Measurements from ENCODE around the gene SNX25. TPM values are rescaled to one million over a fixed set of nuclear protein-coding genes. Genes with fewer than 3 reads are reported as not detected.

Gene SNX25
- total RNA-seq, 2 experiments from 2014 or later, result 18.9 to 21.6 TPM

DNA sequence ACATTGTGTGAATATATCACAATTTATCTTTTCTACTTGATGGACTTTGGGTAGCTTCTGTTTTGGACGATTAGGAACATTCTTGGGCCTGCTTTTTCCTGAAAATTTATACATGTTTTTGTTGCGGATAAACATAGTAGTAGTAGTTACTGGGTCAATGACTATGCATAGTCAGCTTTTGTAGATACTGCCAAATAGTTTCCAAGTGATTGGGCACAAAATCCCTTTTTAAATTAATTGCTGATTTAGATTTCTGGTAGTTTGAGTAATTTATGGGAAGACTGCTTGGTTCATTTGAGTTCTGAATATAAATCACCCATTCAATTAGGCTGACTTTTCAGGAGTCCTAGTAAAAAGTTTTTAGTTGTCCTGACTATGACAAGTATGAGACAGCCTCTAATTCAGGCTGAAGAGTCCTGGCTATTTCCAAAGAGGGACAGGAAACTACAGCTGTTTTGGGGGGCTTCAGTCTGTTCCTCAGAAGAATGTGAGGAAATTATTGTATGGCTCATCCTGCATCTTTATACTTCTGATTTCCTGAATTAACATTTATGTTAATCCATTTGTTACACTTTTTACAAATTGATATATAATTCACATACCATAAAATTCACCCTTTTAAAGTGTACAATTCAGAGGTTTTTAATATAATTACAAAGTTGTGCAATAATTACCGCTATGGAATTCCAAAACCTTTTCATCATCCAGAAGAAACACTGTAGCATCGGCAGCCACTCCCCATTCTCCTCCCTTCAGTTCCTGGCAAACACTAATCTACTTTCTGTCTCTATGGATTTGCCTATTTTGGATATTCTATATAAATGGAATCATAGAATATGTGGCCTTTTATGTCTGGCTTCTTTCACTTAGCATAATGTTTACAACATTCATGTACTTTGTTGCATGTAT is 172.1 kb downstream of the SNX25 start:
- ChIA-PET CTCF (no interaction called here), POLR2A (no interaction called here)
- H3K4me3 Mint-ChIP-seq, result no peak overlapping the region
- no peak for DNase-seq
- intact Hi-C loops (cut with micrococcal nuclease), result no loop called here
- peaks cover 6% of the 10 kb centered on the region for H3K36me3 Mint-ChIP-seq
- H3K4me1 Mint-ChIP-seq (ENCODE audit: low read depth), result peaks cover 9% of the 10 kb centered on the region
- no peak overlapping the region for H3K27ac Mint-ChIP-seq
- no peaks in the 10 kb centered on the region for H3K27me3 Mint-ChIP-seq
- peaks cover 7% of the 10 kb centered on the region for H3K9me3 Mint-ChIP-seq

GRCh38 chr4:185382754-185383153 is 173.4 kb downstream of the SNX25 start:
- CTCF ChIA-PET, result no interaction called here

GRCh38 chr4:185383451-185383850 is 174.1 kb downstream of the SNX25 start:
- Mint-ChIP-seq H3K36me3 (peaks cover 6% of the 10 kb centered on the region), H3K4me1 (ENCODE audit: low read depth) (peaks cover 9% of the 10 kb centered on the region), H3K27ac (no peak overlapping the region), H3K9me3 (peaks cover 7% of the 10 kb centered on the region), H3K27me3 (no peaks in the 10 kb centered on the region), H3K4me3 (no peak overlapping the region)
- no peak for DNase-seq
- intact Hi-C loops (cut with micrococcal nuclease), result no loop called here
- ChIA-PET POLR2A (interaction anchor here (0.7 kb wide), 1 partner anchor 11 kb away, joined by 3 read pairs; no protein-coding TSS in a partner anchor), CTCF (no interaction called here)

More at GRCh38 chr4:185382754-185383153, 173.4 kb downstream of the SNX25 start:
- POLR2A ChIA-PET, result no interaction called here
- peaks cover 7% of the 10 kb centered on the region for H3K9me3 Mint-ChIP-seq
- no peaks in the 10 kb centered on the region for H3K27me3 Mint-ChIP-seq
- no peak overlapping the region for H3K27ac Mint-ChIP-seq
- peaks cover 9% of the 10 kb centered on the region for H3K4me1 Mint-ChIP-seq (ENCODE audit: low read depth)
- H3K36me3 Mint-ChIP-seq, result peaks cover 6% of the 10 kb centered on the region
- no peak overlapping the region for H3K4me3 Mint-ChIP-seq
- intact Hi-C loops (cut with micrococcal nuclease), result no loop called here
- DNase-seq, result no peak

DNA sequence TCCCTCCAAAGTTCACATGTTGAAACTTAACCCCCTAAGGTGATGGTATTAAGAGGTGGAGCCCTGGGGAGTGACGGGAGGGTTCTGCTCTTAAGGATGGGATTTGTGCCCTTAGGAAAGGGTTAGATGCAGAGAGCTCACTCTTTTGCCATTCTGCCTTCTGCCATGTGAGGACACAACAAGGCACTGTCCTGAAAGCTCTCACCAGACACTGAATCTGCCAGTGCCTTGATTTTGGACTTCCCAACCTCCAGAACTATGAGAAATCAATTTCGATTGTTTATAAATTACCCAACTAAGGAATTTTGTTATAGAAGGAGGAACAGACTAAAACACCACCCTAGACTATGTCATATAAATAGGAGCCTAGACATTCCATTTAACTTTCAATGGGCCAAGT is 174.7 kb downstream of the SNX25 start:
- Mint-ChIP-seq H3K27ac (no peak overlapping the region), H3K27me3 (no peaks in the 10 kb centered on the region), H3K9me3 (peaks cover 7% of the 10 kb centered on the region), H3K4me1 (ENCODE audit: low read depth) (peaks cover 9% of the 10 kb centered on the region), H3K4me3 (no peak overlapping the region), H3K36me3 (peaks cover 6% of the 10 kb centered on the region)
- POLR2A ChIA-PET, result interaction anchor here (0.7 kb wide), 1 partner anchor 11 kb away, joined by 3 read pairs; no protein-coding TSS in a partner anchor
- intact Hi-C loops (cut with micrococcal nuclease), result no loop called here
- CTCF ChIA-PET, result no interaction called here
- DNase-seq, result no peak

DNA sequence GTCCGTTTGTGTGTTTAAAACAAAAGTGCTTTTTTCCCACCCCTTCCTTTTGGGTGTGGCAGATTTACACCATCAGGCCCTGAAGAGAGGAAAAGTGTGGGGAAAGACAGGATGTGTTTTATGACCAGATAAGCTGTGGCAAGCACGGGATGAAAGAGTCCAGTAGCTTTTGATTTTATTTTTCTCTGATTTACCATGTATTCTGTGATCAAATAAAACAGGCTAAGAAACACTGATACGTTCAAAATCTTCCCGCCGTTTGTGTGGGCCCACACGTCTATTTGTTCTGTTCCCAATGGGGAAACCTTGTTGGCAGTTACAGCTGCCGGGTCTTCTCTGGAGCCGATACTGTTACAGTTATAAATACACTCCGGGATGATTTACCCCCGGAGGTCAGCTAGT is 175.5 kb downstream of the SNX25 start:
- intact Hi-C loops (cut with micrococcal nuclease), result no loop called here
- H3K36me3 Mint-ChIP-seq, result peaks cover 6% of the 10 kb centered on the region
- ChIA-PET CTCF (no interaction called here), POLR2A (no interaction called here)
- DNase-seq, result no peak
- H3K4me3 Mint-ChIP-seq, result no peak overlapping the region
- no peaks in the 10 kb centered on the region for H3K27me3 Mint-ChIP-seq
- no peak overlapping the region for H3K27ac Mint-ChIP-seq
- H3K9me3 Mint-ChIP-seq, result peaks cover 7% of the 10 kb centered on the region
- H3K4me1 Mint-ChIP-seq (ENCODE audit: low read depth), result peaks cover 9% of the 10 kb centered on the region

- intact Hi-C loops (cut with micrococcal nuclease), result no loop called here
- H3K36me3 Mint-ChIP-seq, result no peaks in the 10 kb centered on the region
- POLR2A ChIA-PET, result interaction anchor here (1.0 kb wide), 1 partner anchor 9 kb away, joined by 3 read pairs; the partner anchor contains the start of gene ANKRD37
- no peak overlapping the region for H3K27ac Mint-ChIP-seq
- peaks cover 9% of the 10 kb centered on the region for H3K4me1 Mint-ChIP-seq (ENCODE audit: low read depth)
- CTCF ChIA-PET, result interaction anchor here (1.2 kb wide), 1 partner anchor 253 kb away, joined by 4 read pairs; no protein-coding TSS in a partner anchor
- no peaks in the 10 kb centered on the region for H3K27me3 Mint-ChIP-seq
- H3K9me3 Mint-ChIP-seq, result no peaks in the 10 kb centered on the region
- H3K4me3 Mint-ChIP-seq, result no peak overlapping the region
- DNase-seq, result no peak
Observed at GRCh38 chr4:185387957-185388356, 178.6 kb downstream of the SNX25 start.

- Mint-ChIP-seq H3K27ac (no peak overlapping the region), H3K4me1 (ENCODE audit: low read depth) (peaks cover 14% of the 10 kb centered on the region)
Observed at GRCh38 chr4:185390941-185391340, 181.5 kb downstream of the SNX25 start.

DNA sequence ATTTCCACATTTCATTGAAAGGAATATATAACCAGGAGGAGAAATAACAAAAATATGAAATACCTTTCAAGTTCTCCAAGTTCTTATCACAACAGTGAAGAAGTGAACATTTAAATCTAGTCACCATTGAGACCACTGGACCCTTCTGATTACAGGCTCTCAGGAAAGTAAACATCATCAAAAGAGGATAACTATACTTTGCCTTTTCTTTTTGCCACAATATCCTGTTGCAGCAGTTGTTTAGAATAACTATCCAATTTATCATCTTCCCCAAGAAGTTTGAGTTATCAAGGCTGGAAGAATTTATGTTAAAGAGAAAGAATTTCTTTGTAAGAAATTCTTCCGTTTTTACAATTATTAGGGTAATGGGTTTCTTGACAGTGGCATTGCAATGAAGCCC is 182.8 kb downstream of the SNX25 start:
- H3K36me3 Mint-ChIP-seq, result no peaks in the 10 kb centered on the region
- intact Hi-C loops (cut with micrococcal nuclease), result loop anchor here (10.0 kb wide), 2 partner anchors 567 to 1887 kb away; partner anchors contain the start of genes ACSL1 and ING2
- H3K27ac Mint-ChIP-seq, result no peak overlapping the region
- CTCF ChIA-PET, result no interaction called here
- DNase-seq, result no peak
- H3K9me3 Mint-ChIP-seq, result no peaks in the 10 kb centered on the region
- peaks cover 17% of the 10 kb centered on the region for H3K4me1 Mint-ChIP-seq (ENCODE audit: low read depth)
- POLR2A ChIA-PET, result no interaction called here
- no peak overlapping the region for H3K4me3 Mint-ChIP-seq
- no peaks in the 10 kb centered on the region for H3K27me3 Mint-ChIP-seq

More at GRCh38 chr4:185390941-185391340, 181.5 kb downstream of the SNX25 start:
- H3K36me3 Mint-ChIP-seq, result no peaks in the 10 kb centered on the region
- ChIA-PET CTCF (no interaction called here), POLR2A (no interaction called here)
- H3K4me3 Mint-ChIP-seq, result no peak overlapping the region
- no peaks in the 10 kb centered on the region for H3K27me3 Mint-ChIP-seq
- no peaks in the 10 kb centered on the region for H3K9me3 Mint-ChIP-seq
- no peak for DNase-seq
- intact Hi-C loops (cut with micrococcal nuclease), result loop anchor here (10.0 kb wide), 2 partner anchors 566 to 1886 kb away; partner anchors contain the start of genes ACSL1 and ING2

DNA sequence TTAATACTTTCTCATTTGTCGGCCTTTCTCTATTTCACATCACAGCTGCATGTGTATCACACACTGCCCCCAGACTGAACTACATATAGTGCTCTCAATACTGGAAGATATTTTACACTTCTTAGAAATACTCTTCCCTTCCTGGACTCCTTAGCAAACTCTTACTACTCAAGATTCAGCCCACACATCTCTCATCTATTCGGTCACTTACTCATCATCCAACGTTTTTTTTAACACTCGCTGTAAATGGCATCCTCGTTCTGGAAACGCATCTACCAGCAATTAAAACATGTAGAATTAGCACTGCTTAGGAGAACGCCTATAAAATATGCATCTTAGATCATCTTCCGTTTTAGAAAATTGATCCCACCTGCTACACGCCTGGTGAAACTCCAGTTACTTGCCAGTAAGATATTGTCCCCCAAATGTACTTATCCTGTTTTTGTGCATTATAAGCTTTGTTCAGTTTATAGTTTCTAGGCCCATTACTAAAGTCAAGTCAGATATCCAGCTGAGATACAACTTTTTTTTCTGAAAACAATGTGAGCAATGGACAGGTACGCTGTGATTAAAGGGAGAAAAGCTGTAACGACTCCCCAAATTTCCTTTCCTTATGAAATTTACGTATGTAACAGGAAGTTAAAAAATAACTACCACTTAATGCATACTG is 185.3 kb downstream of the SNX25 start:
- CTCF ChIA-PET, result interaction anchor here (1.0 to 1.5 kb wide), 4 partner anchors 185 to 808 kb away, joined by 3 to 4 read pairs (median 3); partner anchors contain the start of gene SNX25
- peaks cover 3% of the 10 kb centered on the region for H3K36me3 Mint-ChIP-seq
- H3K4me3 Mint-ChIP-seq, result peak overlapping the region; percentile 95
- H3K9me3 Mint-ChIP-seq, result no peaks in the 10 kb centered on the region
- POLR2A ChIA-PET, result interaction anchor here (0.6 to 2.2 kb wide), 5 partner anchors 8 to 185 kb away, joined by 3 to 12 read pairs (median 4); partner anchors contain the start of genes SNX25 and UFSP2
- H3K27me3 Mint-ChIP-seq, result no peaks in the 10 kb centered on the region
- H3K4me1 Mint-ChIP-seq (ENCODE audit: low read depth), result peaks cover 37% of the 10 kb centered on the region
- peak overlapping the region; percentile 97 for H3K27ac Mint-ChIP-seq
- intact Hi-C loops (cut with micrococcal nuclease), result loop anchor here (1.0 to 10.0 kb wide), 6 partner anchors 37 to 1890 kb away; partner anchors contain the start of genes ACSL1 and ING2
- no peak for DNase-seq

GRCh38 chr4:185395238-185395955 is 186.0 kb downstream of the SNX25 start, which contains the start of gene LRP2BP:
LRP2BP (minus strand) TSS chr4:185395924; CDS start chr4:185378186, 17,738 bp downstream.
- DNase-seq, result no peak
- Mint-ChIP-seq H3K36me3 (peaks cover 7% of the 10 kb centered on the region), H3K9me3 (no peaks in the 10 kb centered on the region), H3K27me3 (no peaks in the 10 kb centered on the region), H3K4me3 (peak within 1 kb of the TSS; percentile 95), H3K4me1 (ENCODE audit: low read depth) (peaks cover 37% of the 10 kb centered on the region), H3K27ac (peak within 1 kb of the TSS; percentile 97)
- intact Hi-C loops (cut with micrococcal nuclease), result loop anchor here (1.0 to 10.0 kb wide), 5 partner anchors 38 to 1891 kb away; partner anchors contain the start of genes ACSL1 and ING2
- POLR2A ChIA-PET, result interaction anchor here (1.4 to 2.2 kb wide), 6 partner anchors 9 to 746 kb away, joined by 4 to 12 read pairs (median 4); partner anchors contain the start of genes CASP3, CFAP97, PRIMPOL and SNX25
- CTCF ChIA-PET, result interaction anchor here (1.0 to 1.5 kb wide), 6 partner anchors 31 to 807 kb away, joined by 3 to 4 read pairs (median 3); partner anchors contain the start of genes SLC25A4, SNX25 and UFSP2

All from activated CD4-positive, alpha-beta memory T cell treated with anti-CD3 and anti-CD28 coated beads for 36 hours (primary cell).